HG02610 (cell line): ENCODE measurements around the gene RANBP17.

ENCODE experiments used
- ATAC-seq: cut with Tn5 transposase; IDR thresholded peaks from one replicate; pipeline ENCODE4 v1.9.1; 2021; ENCODE audit warnings: mild to moderate bottlenecking, moderate library complexity; ENCODE audit not compliant: unreplicated experiment

Gene RANBP17

GRCh38 chr5:171342362-171343111 is 480.7 kb downstream of the RANBP17 start:
- peak; percentile 66 for ATAC-seq

DNA sequence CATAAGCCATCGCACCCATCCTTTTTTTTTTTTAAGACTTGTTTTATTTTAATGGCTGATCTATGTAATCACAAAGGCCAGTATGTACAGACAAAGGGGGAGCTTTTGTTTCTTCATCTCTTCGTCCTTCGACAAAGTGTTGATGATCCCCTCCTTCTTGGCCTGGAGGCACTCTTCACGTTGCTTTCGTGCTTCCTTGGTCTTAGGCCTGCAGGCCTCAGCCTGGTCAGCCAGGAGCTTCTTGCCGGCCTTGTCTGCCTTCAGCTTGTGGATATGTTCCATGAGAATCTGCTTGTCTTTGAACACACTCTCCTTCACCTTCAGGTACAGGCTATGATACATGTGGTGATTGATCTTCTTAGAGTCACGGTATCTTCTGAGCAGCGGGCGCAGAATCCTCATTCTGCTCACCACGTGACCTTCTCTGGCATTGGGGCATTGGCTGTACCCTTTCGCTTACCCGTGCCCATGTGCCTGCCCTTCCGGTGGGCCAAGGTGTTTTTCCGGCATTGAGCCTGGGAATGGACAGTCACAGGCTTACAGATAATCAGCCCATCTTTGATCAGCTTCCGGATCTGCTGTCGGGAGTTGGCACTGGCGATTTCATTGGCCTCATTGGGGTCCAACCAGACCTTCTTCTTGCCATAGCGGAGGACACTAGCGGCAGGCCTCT is 483.3 kb downstream of the RANBP17 start:
- no peak for ATAC-seq
